Stimulated activated naive CD8-positive, alpha-beta T cell treated with anti-CD3 and anti-CD28 coated beads, Interleukin-15, Interleukin-2, amounts not matched to agents 100 U/mL and 50 U/mL, for 24 hours (primary cell): ENCODE data around the gene XXYLT1.
A peak's percentile ranks its signal among the peaks of the same experiment; 100 is the strongest.
"Not testable (repeated sequence)": the region's sequence is repeated elsewhere in the genome, so short reads cannot be mapped to it uniquely, and the experiment has no call there.

Experiments used
- ATAC-seq: fragments of 150-1000 bp; cut with Tn5 transposase; one replicate; pipeline ENCODE4 v1.10.0; 2021
- DNase-seq: peaks from one replicate; pipeline ENCODE4 v3.0.0; 2021

XXYLT1 gene

DNA sequence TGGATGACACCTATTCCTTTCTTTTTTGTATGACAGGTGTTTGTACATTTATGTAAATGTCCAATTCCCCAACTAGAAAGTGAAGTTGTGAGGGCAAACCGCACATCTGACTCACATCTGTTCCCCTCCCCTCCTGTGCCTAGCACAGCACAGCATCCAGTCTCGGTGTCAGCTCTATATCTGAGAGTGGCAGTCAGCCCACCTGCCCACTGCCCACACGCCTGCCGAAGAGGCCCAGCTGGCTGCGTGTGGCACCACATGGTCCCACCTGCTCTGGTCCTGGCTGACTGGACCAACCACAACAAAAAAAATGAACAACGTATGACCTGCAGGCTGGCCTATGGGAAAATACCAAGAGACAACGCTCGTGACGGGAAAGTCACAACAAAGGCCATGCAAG lies 62.8 kb downstream of the XXYLT1 start:
- peak; percentile 78 for ATAC-seq
- DNase-seq, result no peak

GRCh38 chr3:195207731-195208130 lies 63.2 kb downstream of the XXYLT1 start:
- no peak for DNase-seq
- ATAC-seq, result no peak

- DNase-seq (no peak), ATAC-seq (no peak)
These were observed 63.9 kb downstream of the XXYLT1 start for GRCh38 chr3:195207056-195207455.

- ATAC-seq, result no peak
These were observed 66.4 kb downstream of the XXYLT1 start for GRCh38 chr3:195204360-195205163.

GRCh38 chr3:195203606-195204005 lies 67.4 kb downstream of the XXYLT1 start:
- ATAC-seq (peak; percentile 40), DNase-seq (no peak)

More at GRCh38 chr3:195204360-195205163, 66.4 kb downstream of the XXYLT1 start:
- DNase-seq, result no peak

GRCh38 chr3:195201295-195201694 lies 69.7 kb downstream of the XXYLT1 start:
- no peak for DNase-seq
- no peak for ATAC-seq

- no peak for ATAC-seq
These were observed 70.7 kb downstream of the XXYLT1 start for GRCh38 chr3:195200010-195200822.

GRCh38 chr3:195198426-195199346 lies 72.3 kb downstream of the XXYLT1 start:
- DNase-seq (no peak), ATAC-seq (no peak)

More at GRCh38 chr3:195200010-195200822, 70.7 kb downstream of the XXYLT1 start:
- no peak for DNase-seq

DNA sequence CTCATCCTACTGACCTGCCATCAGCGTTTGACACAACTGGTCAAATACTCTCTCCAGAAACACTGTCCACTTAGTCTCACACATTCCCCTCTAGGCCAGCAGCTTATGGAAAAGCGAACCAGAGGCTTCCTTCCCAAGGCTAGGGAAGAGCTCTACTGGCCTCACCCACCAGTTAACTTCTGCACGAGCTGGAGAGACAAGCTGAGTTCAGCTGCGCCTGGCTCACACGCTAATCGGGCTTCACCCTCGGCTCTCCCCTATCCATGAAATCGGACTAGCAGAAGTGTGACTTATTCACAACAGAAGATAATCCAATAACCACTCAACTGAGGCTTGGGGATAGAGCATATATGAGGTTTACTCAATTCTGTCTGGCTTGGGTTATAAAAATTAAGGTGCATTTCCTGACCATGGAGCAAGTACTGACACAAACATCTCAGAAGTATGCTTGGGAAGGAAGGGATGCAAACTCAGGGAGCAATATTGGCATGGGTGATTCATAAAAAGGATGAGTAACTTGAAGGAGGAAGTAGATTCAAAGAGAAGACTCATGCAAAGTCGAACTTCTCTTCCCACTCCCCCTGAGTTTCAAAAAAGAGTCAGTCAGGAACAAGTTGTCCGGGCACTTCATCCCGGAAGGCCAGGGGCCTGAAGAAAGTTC lies 73.1 kb downstream of the XXYLT1 start:
- DNase-seq (no peak), ATAC-seq (no peak)

DNA sequence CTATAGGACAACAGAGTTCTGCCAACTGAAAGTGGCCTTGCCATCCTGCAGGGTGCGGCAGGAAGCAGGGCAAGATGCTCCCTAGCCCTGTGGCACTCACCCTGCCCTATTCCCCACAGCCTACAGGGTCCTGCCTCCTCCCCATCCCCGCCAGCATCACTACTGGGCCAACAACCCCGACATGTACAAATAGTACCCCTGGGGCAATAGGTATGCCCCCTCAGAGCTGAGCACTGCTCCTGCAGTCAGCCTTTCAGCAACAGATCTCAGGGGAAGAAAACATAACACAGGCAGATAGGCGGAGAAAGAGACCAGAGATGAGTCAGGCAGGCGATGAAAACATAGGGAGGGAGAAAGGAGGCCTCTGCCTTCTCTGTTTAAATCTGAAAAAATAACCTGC lies 74.7 kb downstream of the XXYLT1 start:
- no peak for DNase-seq
- no peak for ATAC-seq

DNA sequence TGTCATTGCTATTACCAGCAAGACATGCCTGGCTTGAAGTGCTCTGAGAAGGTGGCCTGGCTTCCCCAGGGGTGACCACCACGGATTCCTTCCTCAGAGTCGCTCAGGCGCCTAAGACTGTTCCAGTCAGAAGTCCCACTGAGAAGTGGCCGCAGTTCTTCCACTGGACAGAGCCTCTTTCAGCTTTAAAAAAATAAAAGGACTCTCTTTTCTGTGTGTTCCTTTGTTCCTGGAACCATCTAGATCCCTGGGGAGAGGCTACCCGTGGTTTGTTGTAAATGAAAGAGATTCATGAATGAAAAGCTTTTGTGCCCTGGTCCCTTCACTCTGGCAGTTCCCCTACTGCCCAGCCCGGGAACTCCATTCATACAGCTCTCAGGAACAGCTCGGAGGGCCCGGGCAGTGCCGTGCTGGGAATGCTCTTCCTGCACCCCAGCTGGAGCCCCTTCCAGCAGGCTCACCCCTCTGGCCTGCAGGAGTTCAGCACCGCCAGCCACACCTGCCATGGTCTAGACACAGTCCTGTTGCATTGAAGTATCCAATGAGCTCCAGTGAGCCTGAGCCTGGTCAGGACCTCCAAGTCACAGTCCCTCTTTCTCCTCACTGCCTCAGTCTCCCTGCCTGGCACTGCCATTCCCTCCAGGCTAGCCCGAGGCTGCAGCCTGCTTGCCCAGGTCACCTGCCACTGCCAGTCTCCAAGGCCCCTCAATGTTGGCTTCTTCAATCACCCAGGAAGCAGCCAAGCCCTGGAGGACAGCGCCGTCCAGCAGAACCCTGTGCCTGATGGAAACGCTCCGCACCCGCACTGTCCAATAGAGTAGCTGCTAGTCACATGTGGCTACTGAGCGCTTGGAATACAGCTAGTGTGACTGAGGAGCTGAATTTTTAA lies 75.4 kb downstream of the XXYLT1 start:
- DNase-seq, result no peak
- ATAC-seq, result no peak

DNA sequence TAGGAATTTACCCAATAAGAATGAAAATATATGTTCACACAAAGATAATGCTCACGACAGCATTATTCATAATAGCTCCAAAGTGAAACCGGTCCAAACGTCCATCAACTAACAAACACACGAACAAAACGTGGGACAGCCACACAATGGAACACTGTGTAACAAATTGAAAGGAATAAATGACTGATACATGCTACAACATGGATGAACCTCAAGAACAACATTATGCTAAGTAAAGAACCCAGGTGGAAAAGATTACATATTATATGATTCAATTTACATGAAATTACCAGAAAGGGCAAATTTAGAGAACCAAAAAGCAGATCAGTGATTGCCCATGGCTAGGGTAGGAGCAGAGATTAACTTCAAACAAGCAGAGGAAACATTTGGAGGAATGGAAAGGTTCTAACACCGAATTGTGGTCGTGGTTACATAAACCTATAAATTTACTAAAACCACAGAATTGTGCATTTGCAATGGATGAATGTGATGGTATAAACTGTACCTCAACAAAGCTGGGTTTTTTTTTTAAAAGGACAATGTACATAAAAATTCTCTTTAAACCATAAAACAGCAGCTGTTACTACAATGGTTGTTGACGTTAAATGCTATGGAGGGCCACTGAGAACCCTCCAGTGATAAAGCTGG lies 76.3 kb downstream of the XXYLT1 start:
- DNase-seq (no peak), ATAC-seq (peak; percentile 85)

- DNase-seq, result no peak
- ATAC-seq, result no peak
These were observed 79.4 kb downstream of the XXYLT1 start for GRCh38 chr3:195191580-195191979.

DNA sequence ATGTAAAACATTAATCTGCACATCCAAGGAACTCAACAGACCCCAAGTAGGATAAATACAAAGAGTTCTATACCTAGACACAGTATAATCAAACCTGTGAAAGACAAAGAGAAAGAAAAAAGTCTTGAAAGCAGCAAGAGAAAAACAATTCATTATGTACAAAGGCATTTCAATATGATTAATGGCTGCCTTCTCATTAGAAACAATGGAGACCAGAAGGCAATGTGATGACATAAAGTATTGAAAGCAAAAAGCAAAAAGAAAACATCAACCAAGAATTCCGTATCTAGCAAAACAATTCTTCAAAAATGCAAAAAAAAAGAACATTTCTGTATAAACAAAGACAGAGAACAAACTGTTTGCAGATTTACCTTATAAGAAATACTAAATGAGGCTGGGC lies 81.1 kb downstream of the XXYLT1 start:
- no peak for DNase-seq

GRCh38 chr3:195188426-195188927 lies 82.5 kb downstream of the XXYLT1 start:
- no peak for ATAC-seq
- DNase-seq, result no peak

More for the DNA sequence above, 81.1 kb downstream of the XXYLT1 start:
- no peak for ATAC-seq

- ATAC-seq, result no peak
- DNase-seq, result no peak
These were observed 83.1 kb downstream of the XXYLT1 start for GRCh38 chr3:195187609-195188425.

DNA sequence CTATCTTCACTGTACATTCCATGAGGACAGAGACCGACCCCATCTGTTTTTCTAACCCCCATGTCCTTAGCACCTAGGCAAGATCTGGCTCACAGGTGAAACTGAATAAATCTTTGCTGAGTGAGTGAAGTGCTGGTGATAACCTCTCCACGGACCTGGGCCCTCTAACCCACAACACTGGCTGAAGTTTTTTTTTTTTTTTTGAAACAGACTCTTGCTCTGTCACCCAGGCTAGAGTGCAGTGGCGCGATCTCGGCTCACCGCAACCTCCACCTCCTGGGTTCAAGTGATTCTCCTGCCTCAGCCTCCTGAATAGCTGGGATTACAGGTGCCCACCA lies 84.3 kb downstream of the XXYLT1 start:
- not testable (repeated sequence) for DNase-seq, ATAC-seq

DNA sequence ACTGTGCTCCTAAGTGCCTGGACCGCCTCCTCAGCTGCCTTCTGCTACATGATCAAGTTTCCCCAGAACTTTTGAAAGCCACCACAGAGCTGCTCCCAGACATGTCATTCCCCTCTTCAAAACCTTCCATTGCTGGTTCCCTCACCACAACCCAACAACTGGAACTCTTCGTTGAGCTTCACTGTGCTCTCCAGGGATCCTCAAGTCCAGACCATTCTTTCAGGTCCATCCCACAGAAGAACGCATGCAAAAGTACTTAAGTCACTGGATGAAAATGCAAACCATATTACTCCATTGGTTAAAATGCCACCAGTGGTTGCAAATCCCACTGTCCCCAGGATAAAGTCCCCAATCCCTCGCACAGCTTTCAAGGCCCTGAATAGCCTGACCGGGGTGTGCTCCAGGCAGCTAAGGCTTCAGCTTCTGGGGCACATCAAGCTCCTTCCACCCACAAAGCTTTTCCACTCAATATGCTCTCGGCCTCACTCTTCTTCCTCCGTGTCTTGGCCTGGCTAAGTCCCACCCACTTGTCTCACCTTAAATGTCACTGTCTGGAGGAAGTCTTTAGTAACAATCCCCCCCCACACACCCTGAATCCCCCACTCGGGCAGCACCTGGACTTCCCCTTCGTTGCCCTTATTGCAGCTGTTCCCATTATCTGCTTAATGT lies 84.8 kb downstream of the XXYLT1 start:
- peak; percentile 41 for DNase-seq
- peak; percentile 76 for ATAC-seq
